B cell (primary cell): ENCODE data around the gene TCF7. TPM values are rescaled to one million over a fixed set of nuclear protein-coding genes. Genes with fewer than 3 reads are reported as not detected.
"Not testable (repeated sequence)": the region's sequence is repeated elsewhere in the genome, so short reads cannot be mapped to it uniquely, and the experiment has no call there.

Experiments
- ATAC-seq: fragments of 200-7000 bp; cut with Tn5 transposase; one replicate; pipeline ENCODE4 v1.10.0; 2021; ENCODE audit warnings: low read depth, mild to moderate bottlenecking, moderate number of reproducible peaks, moderate library complexity
- CTCF ChIA-PET: fragments of 350-600 bp; sonication (Branson Sonifier 250); formaldehyde crosslinking; loops from one replicate; lab custom pipeline; 2021; ENCODE audit warnings: antibody characterized with exemption, inconsistent platforms; lab: Charles Lee
- POLR2A ChIA-PET: fragments of 350-600 bp; sonication (Branson Sonifier 250); formaldehyde crosslinking; loops from one replicate; lab custom pipeline; 2021; ENCODE audit warnings: antibody characterized with exemption; lab: Charles Lee
- DNase-seq: peaks from one replicate; pipeline ENCODE4 v3.0.0; 2013
- H2AFZ ChIP-seq: 2 replicates; pipeline ENCODE4 v1.6.1; 2012; ENCODE audit warnings: mild to moderate bottlenecking, low read depth, low read length; ENCODE audit not compliant: insufficient read depth, poor library complexity, severe bottlenecking
- H3K27ac ChIP-seq, 2 donors: 1 replicate in 1 of 2; 2 replicates in 1 of 2; pipeline ENCODE4 v1.5.1; 2012 to 2013; ENCODE audit warnings: low read length in 2 of 2, mild to moderate bottlenecking in 2 of 2, moderate library complexity in 1 of 2
- H3K27me3 ChIP-seq, 4 experiments: fragments of 200-600 bp in 1 of 4; sonication (generic) in 1 of 4; replicated peaks in 1 of 4; 1 replicate in 2 of 4; 2 replicates in 2 of 4; pipeline versions ENCODE4 v1.6.1 to v1.7.0; 2013 to 2016; ENCODE audit warnings: low read length in 3 of 4, mild to moderate bottlenecking in 2 of 4, mixed read lengths in 1 of 4, moderate library complexity in 1 of 4; ENCODE audit not compliant: insufficient read depth in 4 of 4, control insufficient read depth in 3 of 4; ENCODE audit errors: control extremely low read depth in 1 of 4
- H3K36me3 ChIP-seq, 2 experiments: replicated peaks in 1 of 2; 1 replicate in 1 of 2; 2 replicates in 1 of 2; pipeline versions ENCODE4 v1.6.1 to v1.7.1; 2013; ENCODE audit warnings: low read length in 1 of 2; ENCODE audit not compliant: insufficient read depth in 2 of 2, control insufficient read depth in 1 of 2; ENCODE audit errors: control extremely low read depth in 1 of 2, extremely low read depth in 1 of 2
- H3K4me1 ChIP-seq, 2 donors: fragments of 200-600 bp in 1 of 2; sonication (generic) in 1 of 2; 1 replicate in 1 of 2; 2 replicates in 1 of 2; pipeline versions ENCODE4 v1.5.1 to v1.6.1; 2013 to 2017; ENCODE audit warnings: low read length in 2 of 2; ENCODE audit not compliant: control insufficient read depth in 2 of 2, insufficient read depth in 2 of 2
- H3K4me2 ChIP-seq: replicated peaks from 2 replicates; pipeline ENCODE3; 2012; ENCODE audit warnings: mild to moderate bottlenecking, low read depth, low read length; ENCODE audit not compliant: poor library complexity, severe bottlenecking
- H3K4me3 ChIP-seq, 5 experiments: fragments of 200-600 bp in 1 of 5; sonication (generic) in 1 of 5; 1 replicate in 3 of 5; 2 replicates in 2 of 5; pipeline versions ENCODE4 v1.5.1 to v1.7.0; 2011 to 2016; ENCODE audit warnings: low read length in 4 of 5, mild to moderate bottlenecking in 4 of 5, low read depth in 2 of 5, control low read depth in 1 of 5, moderate library complexity in 1 of 5; ENCODE audit not compliant: insufficient read depth in 1 of 5; ENCODE audit errors: control extremely low read depth in 1 of 5, extremely low read depth in 1 of 5
- H3K79me2 ChIP-seq: fragments of 200-600 bp; sonication (generic); one replicate; pipeline ENCODE4 v1.6.0; 2016; ENCODE audit warnings: low read length; ENCODE audit not compliant: control insufficient read depth, insufficient read depth
- H3K9ac ChIP-seq: fragments of 200-600 bp; sonication (generic); 2 replicates; pipeline ENCODE4 v1.6.1; 2017; ENCODE audit warnings: mild to moderate bottlenecking, low read length, moderate library complexity
- H3K9me3 ChIP-seq, 3 donors: one replicate each; pipeline versions ENCODE4 v1.6.1 to v1.7.1; 2013; ENCODE audit warnings: low read length in 2 of 3; ENCODE audit not compliant: control insufficient read depth in 2 of 3, insufficient read depth in 1 of 3; ENCODE audit errors: control extremely low read depth in 1 of 3
- H4K20me1 ChIP-seq: 2 replicates; pipeline ENCODE4 v1.6.0; 2012; ENCODE audit warnings: mild to moderate bottlenecking, low read length; ENCODE audit not compliant: insufficient read depth, control insufficient read depth, poor library complexity, severe bottlenecking
- H3K27ac Mint-ChIP-seq: one replicate; pipeline ENCODE4 v1.8.0; 2021; ENCODE audit warnings: mixed read lengths
- H3K27me3 Mint-ChIP-seq: one replicate; pipeline ENCODE4 v1.8.0; 2021; ENCODE audit warnings: mixed read lengths
- H3K4me1 Mint-ChIP-seq: one replicate; pipeline ENCODE4 v1.8.0; 2021; ENCODE audit warnings: mixed read lengths
- H3K4me3 Mint-ChIP-seq: one replicate; pipeline ENCODE4 v1.8.0; 2021; ENCODE audit warnings: mixed read lengths
- H3K9me3 Mint-ChIP-seq: one replicate; pipeline ENCODE4 v1.8.0; 2022; ENCODE audit warnings: mixed read lengths; ENCODE audit not compliant: insufficient read depth
- CTCF ChIP-seq: fragments of 200-600 bp; IDR thresholded peaks from one replicate; pipeline ENCODE4 v1.8.0; 2022; ENCODE audit warnings: antibody characterized with exemption, mild to moderate bottlenecking
- WGBS: methylation state at CpG from one replicate; pipeline ENCODE4 v1.1.5; 2013; ENCODE audit warnings: missing lambda C conversion rate; ENCODE audit not compliant: insufficient coverage; 5-methylcytosine and 5-hydroxymethylcytosine counted together
- intact Hi-C: fragments of 100-400 bp; cut with micrococcal nuclease; formaldehyde crosslinking; loops from one replicate; pipeline ENCODE4 v1.10.0; 2022
- polyA plus RNA-seq: library from polyadenylated mRNA; depleted of rRNA; stranded (reverse); fragments of >200 nt; gene quantifications from 2 replicates; pipeline ENCODE4 v1.2.3, GENCODE V29; 2012
- total RNA-seq, 2 donors: library from RNA; stranded (reverse); fragments of 120-200 nt in 1 of 2; gene quantifications; 1 replicate in 1 of 2; 2 replicates in 1 of 2; pipeline versions ENCODE4 v1.2.3 to v1.2.4, GENCODE V29; 2013 to 2022

TCF7 gene
- total and polyA plus RNA-seq, 2 donors (not counting 1 experiment from before 2014, with no cell fraction given) = 26.8 to 61.1 TPM

GRCh38 chr5:134151723-134152122 is 37.2 kb downstream of the TCF7 start:
- Histone ChIP-seq H3K4me3 (no peak overlapping the region), H3K4me2 (no peak overlapping the region), H3K4me1 (no peaks in the 10 kb centered on the region), H3K79me2 (peaks cover 7% of the 10 kb centered on the region), H4K20me1 (peaks cover 30% of the 10 kb centered on the region), H3K27me3 (no peaks in the 10 kb centered on the region), H3K36me3 (peaks cover 5 to 78% of the 10 kb centered on the region in 2 experiments), H3K9ac (no peak overlapping the region), H3K9me3 (no peaks in the 10 kb centered on the region), H3K27ac (no peak overlapping the region), H2AFZ (no peak overlapping the region)
- no peak overlapping the region for H3K27ac Mint-ChIP-seq
- intact Hi-C loops = no loop called here
- H3K27me3 Mint-ChIP-seq = no peaks in the 10 kb centered on the region
- H3K4me3 Mint-ChIP-seq = no peak overlapping the region
- ChIA-PET CTCF (interaction anchor here (1.1 to 25.7 kb wide), 4 partner anchors 8 to 112 kb away, joined by 5 to 644 read pairs (median 24); no protein-coding TSS in a partner anchor), POLR2A (no interaction called here)
- ATAC-seq = no peak
- H3K4me1 Mint-ChIP-seq = peaks cover 3% of the 10 kb centered on the region
- WGBS = 95% methylated on average over 3 of the region's 3 CpGs
- no peak for TF ChIP-seq CTCF
- H3K9me3 Mint-ChIP-seq = no peaks in the 10 kb centered on the region
- DNase-seq = no peak

GRCh38 chr5:134152173-134152832 is 37.8 kb downstream of the TCF7 start:
- H3K4me1 ChIP-seq, ATAC-seq, H3K27ac ChIP-seq, H3K9me3 ChIP-seq, H2AFZ ChIP-seq, H3K4me2 ChIP-seq, H3K4me1 Mint-ChIP-seq, H3K79me2 ChIP-seq, intact Hi-C loops, H3K27me3 Mint-ChIP-seq, H3K4me3 ChIP-seq, POLR2A ChIA-PET, H3K9me3 Mint-ChIP-seq, H3K27me3 ChIP-seq, H3K4me3 Mint-ChIP-seq, H3K9ac ChIP-seq, DNase-seq, H3K27ac Mint-ChIP-seq: not testable (repeated sequence)
- over 99% methylated on average over 13 of the region's 15 CpGs for WGBS
- H4K20me1 ChIP-seq = peaks cover 24% of the 10 kb centered on the region
- CTCF ChIA-PET = interaction anchor here (0.6 to 25.7 kb wide), 8 partner anchors 9 to 112 kb away, joined by 3 to 644 read pairs (median 4); no protein-coding TSS in a partner anchor
- H3K36me3 ChIP-seq = peaks cover 6 to 73% of the 10 kb centered on the region in 2 experiments
